Neural crest cell (in vitro differentiated cells): ENCODE measurements around the gene SRBD1. TPM values are rescaled to one million over a fixed set of nuclear protein-coding genes. Genes with fewer than 3 reads are reported as not detected.

Source experiments
- DNase-seq: peaks from one replicate; pipeline ENCODE4 v3.0.0; 2021; ENCODE audit warnings: low read depth, mixed read lengths, low spot score
- H3K27ac Mint-ChIP-seq: one replicate; pipeline ENCODE4 v1.8.0; 2021; ENCODE audit warnings: mild to moderate bottlenecking, mixed read lengths; ENCODE audit not compliant: unreplicated experiment
- H3K27me3 Mint-ChIP-seq: 2 replicates; pipeline ENCODE4 v1.8.0; 2021; ENCODE audit warnings: low read depth, mild to moderate bottlenecking, mixed read lengths
- H3K36me3 Mint-ChIP-seq: 2 replicates; pipeline ENCODE4 v1.8.0; 2021; ENCODE audit warnings: low read depth, mild to moderate bottlenecking, mixed read lengths
- H3K4me1 Mint-ChIP-seq: 2 replicates; pipeline ENCODE4 v1.8.0; 2021; ENCODE audit warnings: mixed read lengths
- H3K4me3 Mint-ChIP-seq: one replicate; pipeline ENCODE4 v1.8.0; 2021; ENCODE audit warnings: mild to moderate bottlenecking, mixed read lengths
- H3K9me3 Mint-ChIP-seq: 2 replicates; pipeline ENCODE4 v1.8.0; 2021; ENCODE audit warnings: mixed read lengths
- CTCF ChIP-seq: fragments of 200-600 bp; sonication (generic); conservative IDR thresholded peaks from 2 replicates; pipeline ENCODE4 v1.5.0; 2021; ENCODE audit warnings: antibody characterized with exemption, mild to moderate bottlenecking
- total RNA-seq: library from RNA; stranded (reverse); gene quantifications from 2 replicates; pipeline ENCODE4 v1.2.1, GENCODE V29; 2021

Gene SRBD1
- total RNA-seq, 1 donor from 2014 or later: 21.4 TPM

- H3K36me3 Mint-ChIP-seq: no peaks in the 10 kb centered on the region
- DNase-seq: no peak
- H3K4me3 Mint-ChIP-seq: no peak overlapping the region
- H3K27me3 Mint-ChIP-seq: no peaks in the 10 kb centered on the region
- TF ChIP-seq CTCF: no peak
- H3K4me1 Mint-ChIP-seq: peaks cover 19% of the 10 kb centered on the region
- H3K9me3 Mint-ChIP-seq: no peaks in the 10 kb centered on the region
- no peak overlapping the region for H3K27ac Mint-ChIP-seq
Observed at GRCh38 chr2:45468279-45468678, 142.8 kb downstream of the SRBD1 start.

DNA sequence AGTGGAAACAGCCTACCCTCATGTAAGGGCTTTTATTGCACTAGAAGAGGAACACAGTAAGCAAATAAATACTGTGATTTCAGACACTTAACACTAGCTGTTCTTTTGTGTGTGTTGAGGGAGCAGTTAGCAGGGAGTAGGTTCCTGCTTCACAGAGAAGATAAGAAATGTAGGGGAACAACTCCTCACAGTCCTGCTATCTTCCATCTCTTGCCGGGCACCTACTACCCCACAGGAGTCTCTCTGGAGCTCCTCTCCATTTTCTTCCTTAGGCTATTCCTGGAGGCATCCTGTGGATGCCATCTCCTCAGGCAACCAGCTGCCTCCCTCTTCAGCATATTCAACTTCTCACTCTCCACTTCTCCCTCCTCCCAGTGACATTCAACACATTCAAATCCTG lies 145.0 kb downstream of the SRBD1 start:
- Mint-ChIP-seq H3K4me1 (peaks cover 19% of the 10 kb centered on the region), H3K27ac (no peak overlapping the region), H3K9me3 (no peaks in the 10 kb centered on the region), H3K27me3 (no peaks in the 10 kb centered on the region), H3K36me3 (peaks cover under 1% of the 10 kb centered on the region), H3K4me3 (no peak overlapping the region)
- DNase-seq: no peak
- no peak for TF ChIP-seq CTCF

- DNase-seq: no peak
- Mint-ChIP-seq H3K9me3 (no peaks in the 10 kb centered on the region), H3K4me1 (peaks cover 11% of the 10 kb centered on the region), H3K27ac (no peak overlapping the region), H3K4me3 (no peak overlapping the region), H3K36me3 (peaks cover 4% of the 10 kb centered on the region), H3K27me3 (no peaks in the 10 kb centered on the region)
- TF ChIP-seq CTCF: no peak
Observed at GRCh38 chr2:45460825-45461224, 150.2 kb downstream of the SRBD1 start.

GRCh38 chr2:45459860-45460259 lies 151.2 kb downstream of the SRBD1 start:
- Mint-ChIP-seq H3K4me1 (peaks cover 11% of the 10 kb centered on the region), H3K27ac (no peak overlapping the region), H3K36me3 (peaks cover 4% of the 10 kb centered on the region), H3K9me3 (no peaks in the 10 kb centered on the region), H3K27me3 (no peaks in the 10 kb centered on the region), H3K4me3 (no peak overlapping the region)
- DNase-seq: no peak
- TF ChIP-seq CTCF: no peak

DNA sequence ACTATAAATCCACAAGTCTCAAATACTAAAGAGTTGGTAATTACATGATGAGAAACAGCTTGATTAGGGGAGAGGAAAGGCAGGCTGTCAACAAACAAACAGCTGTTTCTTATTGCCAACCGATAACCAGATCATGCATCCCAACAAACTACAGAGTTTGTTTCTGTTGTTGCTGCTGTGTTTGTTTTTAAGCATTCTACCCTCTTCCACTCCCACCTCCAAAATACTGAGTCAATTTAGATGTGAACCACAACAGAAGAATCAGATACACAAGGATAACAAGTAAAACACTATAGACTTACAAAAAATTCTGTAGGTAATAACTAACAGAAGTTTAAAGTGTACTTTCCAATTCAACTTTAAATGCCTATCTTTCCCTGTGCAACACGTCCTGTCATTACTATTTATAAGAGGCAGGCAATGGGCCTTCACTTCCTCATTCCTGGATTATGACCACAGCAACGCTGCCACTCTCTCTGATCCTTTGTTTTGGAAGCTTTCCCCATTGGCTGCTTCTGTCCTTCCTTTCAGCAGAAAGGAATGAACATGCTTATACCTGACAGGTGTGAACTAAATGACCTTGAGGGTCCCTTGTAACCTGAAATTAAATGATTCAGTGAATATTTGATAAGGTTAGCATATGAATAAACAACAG lies 152.0 kb downstream of the SRBD1 start:
- Mint-ChIP-seq H3K4me3 (no peak overlapping the region), H3K4me1 (peaks cover 11% of the 10 kb centered on the region), H3K27ac (no peak overlapping the region), H3K27me3 (no peaks in the 10 kb centered on the region), H3K36me3 (peaks cover 4% of the 10 kb centered on the region), H3K9me3 (no peaks in the 10 kb centered on the region)
- DNase-seq: no peak
- TF ChIP-seq CTCF: no peak
